Cardiac muscle cell (in vitro differentiated cells and primary cell): ENCODE results near the gene EMC10. TPM values are rescaled to one million over a fixed set of nuclear protein-coding genes. Genes with fewer than 3 reads are reported as not detected.
A peak's percentile ranks its signal among the peaks of the same experiment; 100 is the strongest.

Experiments
- DNase-seq, 2 donors: peaks; one replicate each; pipeline versions ENCODE4 v3.0.0 to v3.0.0-alpha.2; 2010 to 2017; ENCODE audit warnings: low read depth in 1 of 2, low spot score in 1 of 2
- H3K27ac ChIP-seq: fragments of 200-600 bp; sonication (generic); 2 replicates; pipeline ENCODE4 v1.5.1; 2016
- H3K27me3 ChIP-seq: fragments of 200-600 bp; sonication (generic); 2 replicates; pipeline ENCODE4 v1.6.0; 2016; ENCODE audit warnings: control low read depth
- H3K36me3 ChIP-seq: fragments of 200-600 bp; sonication (generic); 2 replicates; pipeline ENCODE4 v1.5.1; 2016; ENCODE audit warnings: control low read depth
- H3K4me1 ChIP-seq: fragments of 200-600 bp; sonication (generic); 2 replicates; pipeline ENCODE4 v1.8.1; 2017; ENCODE audit warnings: low read depth, mild to moderate bottlenecking, mixed run types
- H3K4me3 ChIP-seq: fragments of 200-600 bp; sonication (generic); 2 replicates; pipeline ENCODE4 v1.5.1; 2016; ENCODE audit warnings: mild to moderate bottlenecking
- H3K9me3 ChIP-seq: fragments of 200-600 bp; sonication (generic); 2 replicates; pipeline ENCODE4 v1.5.1; 2017; ENCODE audit warnings: low read depth, mild to moderate bottlenecking, control low read depth
- CTCF ChIP-seq: IDR thresholded peaks from 2 replicates; pipeline ENCODE4 v1.5.1; 2012; ENCODE audit warnings: low read depth, mild to moderate bottlenecking, low read length
- polyA plus RNA-seq: library from polyadenylated mRNA; unstranded; fragments of >200 nt; fragmentation: Nextera tagmentation; extraction: Ambion mirVana; gene quantifications from 2 replicates; pipeline ENCODE4 v1.2.1, GENCODE V29; 2016
- total RNA-seq: library from RNA; depleted of rRNA; stranded (reverse); fragments of >200 nt; gene quantifications from 2 replicates; pipeline ENCODE4 v1.2.3, GENCODE V29; 2016

The EMC10 gene
- total and polyA plus RNA-seq, 2 experiments from 2014 or later, result 280 to 308 TPM

GRCh38 chr19:50501568-50502475 is 25.5 kb downstream of the EMC10 start:
- TF ChIP-seq CTCF, result no peak
- Histone ChIP-seq H3K4me3 (peak overlapping the region; percentile 99), H3K27ac (peak overlapping the region; percentile 100), H3K27me3 (no peaks in the 10 kb centered on the region), H3K9me3 (no peaks in the 10 kb centered on the region), H3K4me1 (peaks cover 17% of the 10 kb centered on the region), H3K36me3 (peaks cover 15% of the 10 kb centered on the region)
- peak in 1 of 2 donors; percentile 90 for DNase-seq

- Histone ChIP-seq H3K27ac (no peak overlapping the region), H3K4me1 (peaks cover 31% of the 10 kb centered on the region), H3K27me3 (no peaks in the 10 kb centered on the region), H3K4me3 (no peak overlapping the region), H3K9me3 (no peaks in the 10 kb centered on the region), H3K36me3 (no peaks in the 10 kb centered on the region)
- TF ChIP-seq CTCF, result no peak
- no peak for DNase-seq
Measured at GRCh38 chr19:50505856-50506611, 29.7 kb downstream of the EMC10 start.

- H3K27me3 ChIP-seq, result no peaks in the 10 kb centered on the region
- H3K4me3 ChIP-seq, result no peak overlapping the region
- DNase-seq, result no peak
Measured at GRCh38 chr19:50506700-50507099, 30.4 kb downstream of the EMC10 start.

GRCh38 chr19:50507376-50507775 is 31.1 kb downstream of the EMC10 start:
- no peak for TF ChIP-seq CTCF
- no peaks in the 10 kb centered on the region for H3K27me3 ChIP-seq

More at GRCh38 chr19:50506700-50507099, 30.4 kb downstream of the EMC10 start:
- Histone ChIP-seq H3K9me3 (no peaks in the 10 kb centered on the region), H3K4me1 (peaks cover 24% of the 10 kb centered on the region), H3K27ac (no peak overlapping the region), H3K36me3 (no peaks in the 10 kb centered on the region)
- no peak for TF ChIP-seq CTCF

GRCh38 chr19:50508843-50509190 is 32.5 kb downstream of the EMC10 start:
- peak overlapping the region; percentile 77 for H3K27ac ChIP-seq

More at GRCh38 chr19:50507376-50507775, 31.1 kb downstream of the EMC10 start:
- peaks cover 19% of the 10 kb centered on the region for H3K4me1 ChIP-seq
- H3K36me3 ChIP-seq, result no peaks in the 10 kb centered on the region
- no peaks in the 10 kb centered on the region for H3K9me3 ChIP-seq
- no peak for DNase-seq
- H3K4me3 ChIP-seq, result no peak overlapping the region
- no peak overlapping the region for H3K27ac ChIP-seq

More at GRCh38 chr19:50508843-50509190, 32.5 kb downstream of the EMC10 start:
- Histone ChIP-seq H3K36me3 (no peaks in the 10 kb centered on the region), H3K4me3 (no peak overlapping the region), H3K9me3 (no peaks in the 10 kb centered on the region), H3K4me1 (peaks cover 17% of the 10 kb centered on the region), H3K27me3 (no peaks in the 10 kb centered on the region)
- no peak for TF ChIP-seq CTCF
- no peak for DNase-seq
